Neural progenitor cell (in vitro differentiated cells): Measurements from ENCODE around the gene VAV3. TPM values are rescaled to one million over a fixed set of nuclear protein-coding genes. Genes with fewer than 3 reads are reported as not detected.

Experiments
- DNase-seq: peaks from one replicate; pipeline ENCODE4 v3.0.0-alpha.2; 2016; ENCODE audit warnings: low spot score
- H2AFZ ChIP-seq: fragments of 200-600 bp; sonication (generic); replicated peaks from 2 replicates; pipeline ENCODE4 v1.6.1; 2016; ENCODE audit warnings: antibody characterized with exemption
- H3F3A ChIP-seq: fragments of 200-600 bp; sonication (generic); 2 replicates; pipeline ENCODE4 v1.6.1; 2016; ENCODE audit warnings: antibody characterized with exemption, low read depth
- H3K27ac ChIP-seq: fragments of 200-600 bp; sonication (generic); 2 replicates; pipeline ENCODE4 v1.5.1; 2016; ENCODE audit warnings: mild to moderate bottlenecking
- H3K27me3 ChIP-seq: fragments of 200-600 bp; sonication (generic); 2 replicates; pipeline ENCODE4 v1.6.1; 2016; ENCODE audit warnings: mild to moderate bottlenecking, moderate library complexity
- H3K36me3 ChIP-seq: fragments of 200-600 bp; sonication (generic); 2 replicates; pipeline ENCODE4 v1.5.1; 2016
- H3K4me1 ChIP-seq: fragments of 200-600 bp; sonication (generic); 2 replicates; pipeline ENCODE4 v1.6.1; 2016; ENCODE audit warnings: mixed run types
- H3K4me2 ChIP-seq: fragments of 200-600 bp; sonication (generic); 2 replicates; pipeline ENCODE4 v1.6.1; 2016
- H3K4me3 ChIP-seq: fragments of 200-600 bp; sonication (generic); 2 replicates; pipeline ENCODE4 v1.5.1; 2016
- H3K79me2 ChIP-seq: fragments of 200-600 bp; sonication (generic); 2 replicates; pipeline ENCODE4 v1.6.1; 2016; ENCODE audit warnings: low read depth
- H3K9ac ChIP-seq: fragments of 200-600 bp; sonication (generic); 2 replicates; pipeline ENCODE4 v1.6.1; 2016
- H3K9me3 ChIP-seq: fragments of 200-600 bp; sonication (generic); 2 replicates; pipeline ENCODE4 v1.5.1; 2016; ENCODE audit warnings: low read depth
- H4K20me1 ChIP-seq: fragments of 200-600 bp; sonication (generic); 2 replicates; pipeline ENCODE4 v1.6.1; 2016; ENCODE audit warnings: low read depth
- H3K27ac Mint-ChIP-seq: 3 replicates; pipeline ENCODE4 v1.8.0; 2021; ENCODE audit warnings: mixed read lengths
- H3K27me3 Mint-ChIP-seq: 2 replicates; pipeline ENCODE4 v1.8.0; 2022; ENCODE audit warnings: low read depth, mild to moderate bottlenecking, inconsistent platforms, moderate library complexity, mixed read lengths; ENCODE audit not compliant: insufficient read depth
- H3K36me3 Mint-ChIP-seq: 3 replicates; pipeline ENCODE4 v1.8.0; 2021; ENCODE audit warnings: mixed read lengths
- H3K4me1 Mint-ChIP-seq: 3 replicates; pipeline ENCODE4 v1.8.0; 2021; ENCODE audit warnings: mixed read lengths
- H3K4me3 Mint-ChIP-seq: 3 replicates; pipeline ENCODE4 v1.8.0; 2021; ENCODE audit warnings: mild to moderate bottlenecking, moderate library complexity, mixed read lengths
- H3K9me3 Mint-ChIP-seq: 3 replicates; pipeline ENCODE4 v1.8.0; 2020; ENCODE audit warnings: mixed read lengths
- EZH2 ChIP-seq: fragments of 200-600 bp; sonication (generic); IDR thresholded peaks from 2 replicates; pipeline ENCODE4 v1.6.1; 2017; ENCODE audit warnings: antibody characterized with exemption, mild to moderate bottlenecking, moderate library complexity
- EZH2phosphoT487 ChIP-seq: fragments of 200-600 bp; sonication (generic); IDR thresholded peaks from 2 replicates; pipeline ENCODE4 v1.6.1; 2017; ENCODE audit warnings: antibody characterized with exemption
- total RNA-seq: library from RNA; depleted of rRNA; stranded (reverse); fragments of >200 nt; gene quantifications from 2 replicates; pipeline ENCODE4 v1.2.3, GENCODE V29; 2015; ENCODE audit warnings: low replicate concordance
- TF ChIP-seq, protein P1 (sequence below): fragments of 200-600 bp; sonication (generic); IDR thresholded peaks from 2 replicates; pipeline ENCODE4 v1.5.1; 2017; ENCODE audit warnings: antibody characterized with exemption, mild to moderate bottlenecking

Gene VAV3
- total RNA-seq, 1 donor from 2014 or later, result 1.7 TPM

DNA sequence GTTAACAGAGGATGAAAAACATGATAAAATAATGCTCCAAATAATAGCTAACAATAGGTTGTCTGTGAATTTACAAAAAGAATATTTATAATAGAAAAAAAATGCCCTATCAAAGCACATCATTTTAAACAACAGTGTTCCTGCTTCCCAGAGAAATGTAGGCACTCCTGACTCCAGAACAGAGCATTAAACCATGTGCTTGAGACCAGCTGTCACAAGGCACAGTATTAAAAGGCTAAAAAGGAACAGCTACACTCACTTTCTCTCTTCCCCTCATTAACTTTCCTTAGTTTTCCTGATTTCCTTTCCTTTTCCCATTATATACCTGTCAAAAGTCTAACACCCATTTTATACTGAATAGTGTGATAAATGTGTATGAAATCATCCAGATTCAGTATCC lies 10.9 kb downstream of the VAV3 start:
- Histone ChIP-seq H3F3A (no peaks in the 10 kb centered on the region), H3K27me3 (no peaks in the 10 kb centered on the region), H4K20me1 (no peaks in the 10 kb centered on the region), H3K4me1 (no peaks in the 10 kb centered on the region), H3K9me3 (no peaks in the 10 kb centered on the region), H3K36me3 (no peaks in the 10 kb centered on the region), H3K27ac (no peak overlapping the region), H3K4me3 (no peak overlapping the region), H3K9ac (no peak overlapping the region), H2AFZ (no peak overlapping the region), H3K79me2 (no peaks in the 10 kb centered on the region), H3K4me2 (no peak overlapping the region)
- TF ChIP-seq, protein P1, sequence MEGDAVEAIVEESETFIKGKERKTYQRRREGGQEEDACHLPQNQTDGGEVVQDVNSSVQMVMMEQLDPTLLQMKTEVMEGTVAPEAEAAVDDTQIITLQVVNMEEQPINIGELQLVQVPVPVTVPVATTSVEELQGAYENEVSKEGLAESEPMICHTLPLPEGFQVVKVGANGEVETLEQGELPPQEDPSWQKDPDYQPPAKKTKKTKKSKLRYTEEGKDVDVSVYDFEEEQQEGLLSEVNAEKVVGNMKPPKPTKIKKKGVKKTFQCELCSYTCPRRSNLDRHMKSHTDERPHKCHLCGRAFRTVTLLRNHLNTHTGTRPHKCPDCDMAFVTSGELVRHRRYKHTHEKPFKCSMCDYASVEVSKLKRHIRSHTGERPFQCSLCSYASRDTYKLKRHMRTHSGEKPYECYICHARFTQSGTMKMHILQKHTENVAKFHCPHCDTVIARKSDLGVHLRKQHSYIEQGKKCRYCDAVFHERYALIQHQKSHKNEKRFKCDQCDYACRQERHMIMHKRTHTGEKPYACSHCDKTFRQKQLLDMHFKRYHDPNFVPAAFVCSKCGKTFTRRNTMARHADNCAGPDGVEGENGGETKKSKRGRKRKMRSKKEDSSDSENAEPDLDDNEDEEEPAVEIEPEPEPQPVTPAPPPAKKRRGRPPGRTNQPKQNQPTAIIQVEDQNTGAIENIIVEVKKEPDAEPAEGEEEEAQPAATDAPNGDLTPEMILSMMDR, result no peak
- no peak for TF ChIP-seq EZH2phosphoT487
- no peak for TF ChIP-seq EZH2
- Mint-ChIP-seq H3K27me3 (peaks cover 3% of the 10 kb centered on the region), H3K36me3 (no peaks in the 10 kb centered on the region), H3K4me3 (no peak overlapping the region), H3K27ac (no peak overlapping the region), H3K9me3 (no peaks in the 10 kb centered on the region), H3K4me1 (no peaks in the 10 kb centered on the region)
- no peak for DNase-seq

GRCh38 chr1:107953556-107953955 lies 11.4 kb downstream of the VAV3 start:
- Histone ChIP-seq H3K9me3 (no peaks in the 10 kb centered on the region), H2AFZ (no peak overlapping the region)
- H3K27me3 Mint-ChIP-seq, result peaks cover 3% of the 10 kb centered on the region

GRCh38 chr1:107952989-107953388 lies 12.0 kb downstream of the VAV3 start:
- Mint-ChIP-seq H3K4me3 (no peak overlapping the region), H3K36me3 (no peaks in the 10 kb centered on the region), H3K27ac (no peak overlapping the region), H3K4me1 (no peaks in the 10 kb centered on the region), H3K9me3 (no peaks in the 10 kb centered on the region), H3K27me3 (peaks cover 3% of the 10 kb centered on the region)
- Histone ChIP-seq H3K36me3 (no peaks in the 10 kb centered on the region), H3K9me3 (no peaks in the 10 kb centered on the region), H3F3A (no peaks in the 10 kb centered on the region), H3K79me2 (no peaks in the 10 kb centered on the region), H3K4me1 (no peaks in the 10 kb centered on the region), H3K9ac (no peak overlapping the region), H3K27me3 (no peaks in the 10 kb centered on the region), H2AFZ (no peak overlapping the region), H4K20me1 (no peaks in the 10 kb centered on the region), H3K4me2 (no peak overlapping the region), H3K27ac (no peak overlapping the region), H3K4me3 (no peak overlapping the region)
- no peak for DNase-seq
- no peak for TF ChIP-seq EZH2
- TF ChIP-seq EZH2phosphoT487, result no peak
- TF ChIP-seq, protein P1, result no peak

More at GRCh38 chr1:107953556-107953955, 11.4 kb downstream of the VAV3 start:
- Histone ChIP-seq H3K27me3 (no peaks in the 10 kb centered on the region), H3F3A (no peaks in the 10 kb centered on the region), H3K27ac (no peak overlapping the region), H4K20me1 (no peaks in the 10 kb centered on the region), H3K4me3 (no peak overlapping the region), H3K36me3 (no peaks in the 10 kb centered on the region), H3K4me1 (no peaks in the 10 kb centered on the region), H3K9ac (no peak overlapping the region), H3K79me2 (no peaks in the 10 kb centered on the region), H3K4me2 (no peak overlapping the region)
- Mint-ChIP-seq H3K36me3 (no peaks in the 10 kb centered on the region), H3K9me3 (no peaks in the 10 kb centered on the region), H3K4me1 (no peaks in the 10 kb centered on the region), H3K4me3 (no peak overlapping the region), H3K27ac (no peak overlapping the region)
- no peak for TF ChIP-seq EZH2phosphoT487
- TF ChIP-seq, protein P1, result no peak
- no peak for DNase-seq
